Gastroesophageal sphincter (tissue), 4 donors: ENCODE data around the gene MCUR1. TPM values are rescaled to one million over a fixed set of nuclear protein-coding genes. Genes with fewer than 3 reads are reported as not detected.
A peak's percentile ranks its signal among the peaks of the same experiment; 100 is the strongest.
"Not testable (repeated sequence)": the region's sequence is repeated elsewhere in the genome, so short reads cannot be mapped to it uniquely, and the experiment has no call there.

Experiments used
- ATAC-seq: fragments of 150-250 bp; one replicate; pipeline ENCODE4 v1.9.1; 2016; ENCODE audit warnings: mild to moderate bottlenecking, moderate library complexity
- H3K27ac ChIP-seq, 4 donors: fragments of 200-600 bp; sonication (generic) in 3 of 4; 1 replicate in 3 of 4; 2 replicates in 1 of 4; pipeline ENCODE4 v1.5.1; 2016 to 2019
- H3K27me3 ChIP-seq: fragments of 200-600 bp; sonication (generic); one replicate; pipeline ENCODE4 v1.5.1; 2019
- H3K36me3 ChIP-seq, 2 donors: fragments of 200-600 bp; sonication (generic); one replicate each; pipeline ENCODE4 v1.5.1; 2019; ENCODE audit warnings: control low read depth in 1 of 2
- H3K4me1 ChIP-seq, 3 donors: fragments of 200-600 bp; sonication (generic); 1 replicate in 2 of 3; 2 replicates in 1 of 3; pipeline ENCODE4 v1.5.1; 2016 to 2019; ENCODE audit warnings: control low read depth in 2 of 3
- H3K4me3 ChIP-seq, 2 donors: fragments of 200-600 bp; sonication (generic); one replicate each; pipeline ENCODE4 v1.5.1; 2019; ENCODE audit warnings: mild to moderate bottlenecking in 1 of 2, moderate library complexity in 1 of 2
- H3K9me3 ChIP-seq, 3 donors: fragments of 200-600 bp; sonication (generic); one replicate each; pipeline ENCODE4 v1.5.1; 2017 to 2019; ENCODE audit warnings: control low read depth in 2 of 3
- EP300 ChIP-seq: sonication (generic); formaldehyde crosslinking; IDR thresholded peaks from one replicate; pipeline ENCODE4 v1.6.1; 2017; ENCODE audit warnings: antibody characterized with exemption, mild to moderate bottlenecking
- POLR2A ChIP-seq, 2 donors: fragments of 450-650 bp; IDR thresholded peaks; one replicate each; pipeline ENCODE4 v1.6.1; 2017; ENCODE audit warnings: antibody characterized with exemption in 2 of 2, mild to moderate bottlenecking in 2 of 2, moderate library complexity in 1 of 2
- POLR2AphosphoS5 ChIP-seq: sonication (generic); formaldehyde crosslinking; IDR thresholded peaks from one replicate; pipeline ENCODE4 v1.6.1; 2017; ENCODE audit warnings: antibody characterized with exemption
- WGBS, 2 donors: methylation state at CpG; one replicate each; pipeline ENCODE4 v1.1.5; 2018; ENCODE audit warnings: low coverage in 1 of 2; 5-methylcytosine and 5-hydroxymethylcytosine counted together
- total RNA-seq, 4 donors: library from RNA; depleted of rRNA; stranded (reverse); fragments of >200 nt; gene quantifications; one replicate each; pipeline ENCODE4 v1.1.0, GENCODE V29; 2016
- TF ChIP-seq, protein P1 (sequence below), 4 experiments: fragments of 200-600 bp in 2 of 4; fragments of 450-650 bp in 2 of 4; sonication (generic) in 1 of 4; IDR thresholded peaks; one replicate each; pipeline ENCODE4 v1.5.1; 2017 to 2019; ENCODE audit warnings: antibody characterized with exemption in 4 of 4, mild to moderate bottlenecking in 2 of 4, moderate library complexity in 2 of 4

The MCUR1 gene, protein sequence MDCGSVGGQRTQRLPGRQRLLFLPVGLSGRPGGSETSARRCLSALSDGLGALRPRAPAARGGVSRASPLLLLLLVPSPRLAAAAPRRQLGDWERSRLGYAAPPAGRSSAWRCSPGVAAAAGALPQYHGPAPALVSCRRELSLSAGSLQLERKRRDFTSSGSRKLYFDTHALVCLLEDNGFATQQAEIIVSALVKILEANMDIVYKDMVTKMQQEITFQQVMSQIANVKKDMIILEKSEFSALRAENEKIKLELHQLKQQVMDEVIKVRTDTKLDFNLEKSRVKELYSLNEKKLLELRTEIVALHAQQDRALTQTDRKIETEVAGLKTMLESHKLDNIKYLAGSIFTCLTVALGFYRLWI
- 10 to 100 TPM in 3 of 4 donors, 1 to 10 TPM in 1; 8.5 to 18.6 (median 11.9) TPM for total RNA-seq

DNA sequence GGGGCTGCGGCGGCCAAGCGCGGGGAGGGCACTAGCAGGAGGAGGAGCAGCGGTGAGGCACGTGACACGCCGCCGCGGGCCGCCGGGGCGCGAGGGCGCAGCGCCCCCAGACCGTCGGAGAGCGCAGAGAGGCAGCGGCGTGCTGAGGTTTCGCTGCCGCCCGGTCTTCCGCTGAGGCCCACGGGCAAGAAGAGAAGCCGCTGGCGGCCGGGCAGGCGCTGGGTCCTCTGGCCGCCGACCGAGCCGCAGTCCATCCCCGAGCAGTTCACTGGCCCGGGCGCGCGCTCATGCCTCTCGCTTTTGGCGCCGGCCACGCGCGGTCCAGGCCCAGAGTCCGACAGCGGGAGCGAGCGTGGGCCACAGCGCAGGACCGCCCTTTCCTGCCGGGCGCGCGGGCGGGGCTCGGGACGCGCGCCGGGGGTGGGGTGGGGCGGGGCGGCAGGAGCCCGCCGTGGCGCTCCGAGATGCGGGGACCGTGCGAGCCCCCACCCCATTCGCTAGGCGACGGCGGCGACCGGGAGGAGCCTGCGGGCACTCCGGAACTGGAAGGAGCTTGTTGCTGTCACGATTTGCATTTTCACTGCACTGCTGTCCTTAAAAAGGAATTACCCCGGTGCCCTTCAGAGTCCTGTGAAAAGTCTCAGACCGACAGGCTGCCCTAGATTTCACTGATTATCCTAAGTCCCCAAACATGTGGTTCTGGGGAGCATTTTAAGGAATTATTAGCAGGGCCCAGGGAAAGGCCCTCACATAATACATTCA lies at the start of gene MCUR1:
MCUR1 (minus strand) TSS at position 382 of the 762 bp plus-strand sequence; CDS start at position 254, 128 bp downstream.
- WGBS, 2 donors = 0% methylated on average over 1 to 2 of the region's 81 CpGs
- peak within 1 kb of the TSS; percentile 64 to 98 (median 96) for H3K27ac ChIP-seq
- H3K27me3 ChIP-seq = no peaks in the 10 kb centered on the region
- ATAC-seq = peak; percentile 95
- H3K9me3 ChIP-seq = no peaks in the 10 kb centered on the region
- H3K4me3 ChIP-seq = peak within 1 kb of the TSS; percentile 77 to 97
- peaks cover 2 to 44% (median 9%) of the 10 kb centered on the region in 3 donors for H3K4me1 ChIP-seq
- no peak for TF ChIP-seq EP300
- TF ChIP-seq, protein P1, sequence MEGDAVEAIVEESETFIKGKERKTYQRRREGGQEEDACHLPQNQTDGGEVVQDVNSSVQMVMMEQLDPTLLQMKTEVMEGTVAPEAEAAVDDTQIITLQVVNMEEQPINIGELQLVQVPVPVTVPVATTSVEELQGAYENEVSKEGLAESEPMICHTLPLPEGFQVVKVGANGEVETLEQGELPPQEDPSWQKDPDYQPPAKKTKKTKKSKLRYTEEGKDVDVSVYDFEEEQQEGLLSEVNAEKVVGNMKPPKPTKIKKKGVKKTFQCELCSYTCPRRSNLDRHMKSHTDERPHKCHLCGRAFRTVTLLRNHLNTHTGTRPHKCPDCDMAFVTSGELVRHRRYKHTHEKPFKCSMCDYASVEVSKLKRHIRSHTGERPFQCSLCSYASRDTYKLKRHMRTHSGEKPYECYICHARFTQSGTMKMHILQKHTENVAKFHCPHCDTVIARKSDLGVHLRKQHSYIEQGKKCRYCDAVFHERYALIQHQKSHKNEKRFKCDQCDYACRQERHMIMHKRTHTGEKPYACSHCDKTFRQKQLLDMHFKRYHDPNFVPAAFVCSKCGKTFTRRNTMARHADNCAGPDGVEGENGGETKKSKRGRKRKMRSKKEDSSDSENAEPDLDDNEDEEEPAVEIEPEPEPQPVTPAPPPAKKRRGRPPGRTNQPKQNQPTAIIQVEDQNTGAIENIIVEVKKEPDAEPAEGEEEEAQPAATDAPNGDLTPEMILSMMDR (IDR thresholded peaks at IDR 0.05) = peak in 3 of 4 experiments; percentile 19 to 57 (median 28)
- TF ChIP-seq POLR2A (IDR thresholded peaks at IDR 0.05) = peak; percentile 85 to 89
- TF ChIP-seq POLR2AphosphoS5 = peak; percentile 68
- no peaks in the 10 kb centered on the region for H3K36me3 ChIP-seq

DNA sequence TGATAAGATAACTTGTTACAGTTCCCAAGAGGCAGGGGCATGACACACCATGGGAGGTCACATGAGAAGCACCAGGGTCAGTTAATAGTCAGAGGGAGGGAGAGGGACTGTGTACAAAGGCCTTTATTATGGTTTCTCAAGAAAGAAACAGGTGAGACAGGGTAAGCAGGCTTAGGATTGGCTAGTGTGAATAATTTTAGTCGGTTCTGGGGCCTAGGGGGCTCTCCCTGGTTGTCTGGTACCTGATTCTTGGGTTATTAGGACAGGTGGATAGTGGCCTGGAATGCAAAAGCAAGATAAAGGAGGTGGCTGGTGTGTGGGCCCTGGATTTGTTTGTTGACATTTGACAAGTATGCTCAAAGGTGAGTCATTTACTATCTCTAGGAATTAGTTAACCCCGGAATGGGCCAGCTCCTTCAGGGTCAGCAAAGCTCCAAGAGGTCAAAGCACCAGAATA lies 49.4 kb upstream of the MCUR1 start:
- no peak for ATAC-seq
- H3K36me3 ChIP-seq = no peaks in the 10 kb centered on the region
- no peaks in the 10 kb centered on the region for H3K9me3 ChIP-seq
- TF ChIP-seq POLR2A (IDR thresholded peaks at IDR 0.05) = no peak
- TF ChIP-seq, protein P1 (IDR thresholded peaks at IDR 0.05) = no peak
- no peak overlapping the region for H3K4me3 ChIP-seq
- no peak overlapping the region for H3K27ac ChIP-seq
- WGBS, 2 donors = 49 to 55% methylated on average over 2 of the region's 2 CpGs
- peaks cover 0 to 10% (median 6%) of the 10 kb centered on the region in 3 donors for H3K4me1 ChIP-seq
- peaks cover 37% of the 10 kb centered on the region for H3K27me3 ChIP-seq

DNA sequence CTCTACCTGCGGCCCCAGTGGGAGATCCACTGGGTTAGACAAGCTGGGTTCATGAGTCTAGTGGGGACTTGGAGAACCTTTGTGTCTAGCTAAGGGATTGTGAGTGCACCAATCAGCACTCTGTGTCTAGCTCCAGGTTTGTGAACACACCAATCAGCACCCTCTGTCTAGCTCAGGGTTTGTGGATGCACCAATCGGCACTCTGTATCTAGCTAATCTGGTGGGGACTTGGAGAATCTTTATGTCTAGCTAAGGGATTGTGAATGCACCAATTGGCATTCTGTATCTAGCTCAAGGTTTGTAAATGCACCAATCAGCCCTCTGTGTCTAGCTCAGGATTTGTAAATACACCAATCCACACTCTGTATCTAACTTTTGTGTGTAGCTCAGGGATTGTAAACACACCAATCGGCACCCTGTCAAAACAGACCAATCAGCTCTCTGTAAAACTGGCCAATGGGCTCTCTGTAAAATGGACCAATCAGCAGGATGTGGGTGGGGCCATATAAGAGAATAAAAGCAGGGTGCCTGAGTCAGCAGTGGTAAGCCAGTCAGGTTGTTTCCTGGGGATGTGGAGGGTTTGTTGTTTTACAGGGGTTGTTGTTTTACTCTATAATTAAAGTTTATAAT lies 46.3 kb upstream of the MCUR1 start:
- ATAC-seq, H3K4me3 ChIP-seq: not testable (repeated sequence)
- 83 to 100% methylated on average over 1 to 2 of the region's 3 CpGs for WGBS, 2 donors

DNA sequence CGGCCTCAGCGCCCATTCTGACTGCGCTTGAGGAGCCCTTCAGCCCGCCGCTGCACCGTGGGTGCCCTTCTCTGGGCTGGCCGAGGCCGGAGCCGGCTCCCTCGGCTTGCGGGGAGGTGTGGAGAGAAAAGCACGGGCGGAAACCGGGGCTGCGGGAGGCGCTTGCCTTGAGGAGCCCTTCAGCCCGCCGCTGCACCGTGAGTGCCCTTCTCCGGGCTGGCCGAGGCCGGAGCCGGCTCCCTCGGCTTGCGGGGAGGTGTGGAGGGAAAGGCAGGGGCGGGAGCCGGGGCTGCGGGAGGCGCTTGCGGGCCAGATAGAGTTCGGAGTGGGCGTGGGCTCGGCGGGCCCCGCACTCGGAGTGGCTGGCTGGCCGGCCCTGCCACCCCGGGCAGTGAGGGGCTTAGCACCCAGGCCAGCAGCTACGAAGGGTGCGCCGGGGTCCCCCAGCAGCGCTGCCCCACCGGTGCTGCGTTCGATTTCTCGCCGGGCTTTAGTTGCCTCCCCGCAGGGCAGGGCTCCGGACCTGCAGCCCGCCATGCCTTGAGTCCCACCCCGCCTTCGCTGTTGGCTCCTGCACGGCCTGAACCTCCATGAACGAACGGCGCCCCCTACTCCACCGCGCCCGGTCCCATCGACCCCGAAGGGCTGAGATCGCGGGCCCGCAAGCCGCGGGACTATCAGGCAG lies 45.7 kb upstream of the MCUR1 start:
- Histone ChIP-seq H3K4me1 (peaks cover 0 to 10% (median 6%) of the 10 kb centered on the region in 3 donors), H3K27ac (no peak overlapping the region), H3K4me3 (peak overlapping the region in 1 of 2 donors; percentile 43), H3K36me3 (no peaks in the 10 kb centered on the region), H3K27me3 (peaks cover 54% of the 10 kb centered on the region), H3K9me3 (no peaks in the 10 kb centered on the region)
- no peak for ATAC-seq
- 10% methylated on average over 2 of the region's 66 CpGs; no CpG with 5 or more reads in 1 of the 2 donors for WGBS, 2 donors
- TF ChIP-seq, protein P1 (IDR thresholded peaks at IDR 0.05) = no peak
- no peak for TF ChIP-seq POLR2AphosphoS5
- TF ChIP-seq EP300 = no peak
- TF ChIP-seq POLR2A (IDR thresholded peaks at IDR 0.05) = no peak

More for the DNA sequence above, 46.3 kb upstream of the MCUR1 start:
- H3K27me3 ChIP-seq = peaks cover 47% of the 10 kb centered on the region
- H3K36me3 ChIP-seq, H3K4me1 ChIP-seq, H3K9me3 ChIP-seq, H3K27ac ChIP-seq: not testable (repeated sequence)
